ENCODE data around the gene ITGB2. TPM values are rescaled to one million over a fixed set of nuclear protein-coding genes. Genes with fewer than 3 reads are reported as not detected.

ITGB2 gene
- total RNA-seq, 4 donors from 2014 or later: 32.7 to 87.3 (median 56.2) TPM

- H3K27me3 ChIP-seq: peaks cover 0 to 6% of the 10 kb centered on the region in 2 donors
- no peaks in the 10 kb centered on the region for H3K9me3 ChIP-seq
- DNase-seq (ENCODE audit: low spot score in 2 of 2): no peak
- peaks cover 0 to 18% (median 2%) of the 10 kb centered on the region in 4 donors for H3K4me1 ChIP-seq
- no peak overlapping the region for H3K4me3 ChIP-seq
- WGBS, 2 donors: 67 to 70% methylated on average over 7 of the region's 7 CpGs
- H3K36me3 ChIP-seq: no peaks in the 10 kb centered on the region
- TF ChIP-seq POLR2A (IDR thresholded peaks at IDR 0.05): no peak
- TF ChIP-seq EP300 (IDR thresholded peaks at IDR 0.05): no peak
- H3K27ac ChIP-seq: no peak overlapping the region
Observed at GRCh38 chr21:44905728-44906090, 15.0 kb downstream of the ITGB2 start.

- no peaks in the 10 kb centered on the region for H3K36me3 ChIP-seq
- TF ChIP-seq POLR2A (IDR thresholded peaks at IDR 0.05) (no peak), EP300 (IDR thresholded peaks at IDR 0.05) (no peak)
- TF ChIP-seq, protein P1, sequence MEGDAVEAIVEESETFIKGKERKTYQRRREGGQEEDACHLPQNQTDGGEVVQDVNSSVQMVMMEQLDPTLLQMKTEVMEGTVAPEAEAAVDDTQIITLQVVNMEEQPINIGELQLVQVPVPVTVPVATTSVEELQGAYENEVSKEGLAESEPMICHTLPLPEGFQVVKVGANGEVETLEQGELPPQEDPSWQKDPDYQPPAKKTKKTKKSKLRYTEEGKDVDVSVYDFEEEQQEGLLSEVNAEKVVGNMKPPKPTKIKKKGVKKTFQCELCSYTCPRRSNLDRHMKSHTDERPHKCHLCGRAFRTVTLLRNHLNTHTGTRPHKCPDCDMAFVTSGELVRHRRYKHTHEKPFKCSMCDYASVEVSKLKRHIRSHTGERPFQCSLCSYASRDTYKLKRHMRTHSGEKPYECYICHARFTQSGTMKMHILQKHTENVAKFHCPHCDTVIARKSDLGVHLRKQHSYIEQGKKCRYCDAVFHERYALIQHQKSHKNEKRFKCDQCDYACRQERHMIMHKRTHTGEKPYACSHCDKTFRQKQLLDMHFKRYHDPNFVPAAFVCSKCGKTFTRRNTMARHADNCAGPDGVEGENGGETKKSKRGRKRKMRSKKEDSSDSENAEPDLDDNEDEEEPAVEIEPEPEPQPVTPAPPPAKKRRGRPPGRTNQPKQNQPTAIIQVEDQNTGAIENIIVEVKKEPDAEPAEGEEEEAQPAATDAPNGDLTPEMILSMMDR (IDR thresholded peaks at IDR 0.05): no peak
- DNase-seq (ENCODE audit: low spot score in 2 of 2): no peak
- peaks cover 0 to 14% (median 2%) of the 10 kb centered on the region in 4 donors for H3K4me1 ChIP-seq
- no peak overlapping the region for H3K4me3 ChIP-seq
- H3K27ac ChIP-seq: no peak overlapping the region
- H3K27me3 ChIP-seq: peaks cover 0 to 6% of the 10 kb centered on the region in 2 donors
- H3K9me3 ChIP-seq: no peaks in the 10 kb centered on the region
- 80 to 81% methylated on average over 16 to 22 of the region's 22 CpGs for WGBS, 2 donors
Observed at GRCh38 chr21:44905016-44905727, 15.5 kb downstream of the ITGB2 start.

DNA sequence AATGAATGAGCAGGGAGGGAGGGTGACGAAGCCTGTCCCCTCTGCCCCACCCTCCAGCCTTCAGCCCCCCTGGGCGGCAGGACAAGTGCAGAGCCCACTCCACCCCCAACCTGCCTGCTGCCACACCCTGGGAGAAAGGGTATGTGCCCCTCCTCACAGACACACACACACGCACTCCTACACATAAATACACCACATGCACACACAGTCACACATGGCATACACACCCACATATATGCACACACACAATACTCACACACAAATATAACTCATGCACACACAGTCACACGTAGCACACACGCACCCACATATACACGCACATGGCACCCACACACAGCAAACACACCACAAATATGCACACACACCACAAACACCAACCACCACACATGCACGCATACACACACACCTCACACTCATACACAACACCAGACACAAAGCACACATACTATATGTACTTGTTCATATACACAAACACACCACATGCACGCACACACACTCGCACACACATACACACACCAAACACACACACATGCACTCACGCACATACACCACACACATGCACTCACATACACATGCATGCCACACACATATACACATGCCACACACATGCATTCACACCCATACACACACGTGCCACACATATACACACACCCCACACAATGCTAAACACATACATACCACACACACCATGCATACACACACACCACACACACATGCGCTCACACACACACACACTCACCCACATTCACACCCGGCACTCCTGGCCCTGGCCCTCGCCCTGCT, 16.4 kb downstream of the ITGB2 start:
- peaks cover 0 to 15% of the 10 kb centered on the region in 2 donors for H3K27me3 ChIP-seq
- H3K4me3 ChIP-seq: no peak overlapping the region
- H3K4me1 ChIP-seq: peaks cover 0 to 14% (median 2%) of the 10 kb centered on the region in 4 donors
- no peaks in the 10 kb centered on the region for H3K9me3 ChIP-seq
- DNase-seq (ENCODE audit: low spot score in 2 of 2): no peak
- TF ChIP-seq EP300 (IDR thresholded peaks at IDR 0.05) (no peak), POLR2A (IDR thresholded peaks at IDR 0.05) (no peak)
- TF ChIP-seq, protein P1 (IDR thresholded peaks at IDR 0.05): no peak
- no peaks in the 10 kb centered on the region for H3K36me3 ChIP-seq
- 90% methylated on average over 14 of the region's 14 CpGs for WGBS, 2 donors
- no peak overlapping the region for H3K27ac ChIP-seq

- no peaks in the 10 kb centered on the region for H3K36me3 ChIP-seq
- TF ChIP-seq, protein P1 (IDR thresholded peaks at IDR 0.05): no peak
- TF ChIP-seq EP300 (IDR thresholded peaks at IDR 0.05) (no peak), POLR2A (IDR thresholded peaks at IDR 0.05) (no peak)
- H3K4me1 ChIP-seq: peaks cover 0 to 13% (median 1%) of the 10 kb centered on the region in 4 donors
- H3K27ac ChIP-seq: no peak overlapping the region
- no peak overlapping the region for H3K4me3 ChIP-seq
- no peaks in the 10 kb centered on the region for H3K9me3 ChIP-seq
- DNase-seq (ENCODE audit: low spot score in 2 of 2): no peak
- WGBS, 2 donors: 82 to 87% methylated on average over 13 to 22 of the region's 22 CpGs
- H3K27me3 ChIP-seq: peaks cover 0 to 21% of the 10 kb centered on the region in 2 donors
Observed at GRCh38 chr21:44903689-44904088, 17.0 kb downstream of the ITGB2 start.

GRCh38 chr21:44903050-44903685, 17.5 kb downstream of the ITGB2 start:
- TF ChIP-seq, protein P1 (IDR thresholded peaks at IDR 0.05): no peak
- TF ChIP-seq EP300 (IDR thresholded peaks at IDR 0.05) (no peak), POLR2A (IDR thresholded peaks at IDR 0.05) (no peak)
- H3K9me3 ChIP-seq: no peaks in the 10 kb centered on the region

More at GRCh38 chr21:44903050-44903685, 17.5 kb downstream of the ITGB2 start:
- no peak for DNase-seq (ENCODE audit: low spot score in 2 of 2)
- Histone ChIP-seq H3K4me1 (peaks cover 0 to 10% (median 0%) of the 10 kb centered on the region in 4 donors), H3K27ac (no peak overlapping the region), H3K4me3 (no peak overlapping the region), H3K36me3 (no peaks in the 10 kb centered on the region), H3K27me3 (peaks cover 0 to 26% of the 10 kb centered on the region in 2 donors)
- 77 to 82% methylated on average over 17 of the region's 18 CpGs for WGBS, 2 donors

All from tibial nerve (tissue), 4 donors.